Adrenal gland (tissue), 12 donors: Measurements from ENCODE around the gene ITFG2. TPM values are rescaled to one million over a fixed set of nuclear protein-coding genes. Genes with fewer than 3 reads are reported as not detected.

Experiments used
- DNase-seq, 7 donors: peaks; one replicate each; pipeline ENCODE4 v3.0.0-alpha.2; 2019 to 2020
- H3K27ac ChIP-seq, 5 donors: fragments of 200-600 bp; sonication (generic) in 4 of 5; 1 replicate in 3 of 5; 2 replicates in 2 of 5; pipeline versions ENCODE4 v1.5.1 to v1.8.0; 2016 to 2020; ENCODE audit warnings: mild to moderate bottlenecking in 1 of 5
- H3K27me3 ChIP-seq: fragments of 200-600 bp; 2 replicates; pipeline ENCODE4 v1.8.0; 2021
- H3K36me3 ChIP-seq, 2 donors: fragments of 200-600 bp; replicated peaks in 1 of 2; 1 replicate in 1 of 2; 2 replicates in 1 of 2; pipeline versions ENCODE4 v1.5.1 to v1.8.0; 2018 to 2022
- H3K4me1 ChIP-seq, 2 donors: fragments of 200-600 bp; replicated peaks in 1 of 2; 1 replicate in 1 of 2; 2 replicates in 1 of 2; pipeline versions ENCODE4 v1.5.1 to v1.8.0; 2018 to 2021
- H3K4me3 ChIP-seq, 4 donors: fragments of 200-600 bp; sonication (generic) in 3 of 4; one replicate each; pipeline ENCODE4 v1.5.1; 2016 to 2018
- H3K9me3 ChIP-seq, 3 donors: fragments of 200-600 bp; sonication (generic) in 1 of 3; replicated peaks in 1 of 3; 1 replicate in 2 of 3; 2 replicates in 1 of 3; pipeline versions ENCODE4 v1.5.1 to v1.8.0; 2016 to 2021
- CTCF ChIP-seq, 6 experiments: fragments of 450-650 bp in 4 of 6; fragments of 200-600 bp in 2 of 6; sonication (generic) in 1 of 6; IDR thresholded peaks; 1 replicate in 5 of 6; 2 replicates in 1 of 6; pipeline versions ENCODE4 v1.5.1 to v1.8.0; 2016 to 2021; ENCODE audit warnings: antibody characterized with exemption in 6 of 6, mild to moderate bottlenecking in 2 of 6, moderate library complexity in 1 of 6
- POLR2A ChIP-seq, 2 donors: fragments of 450-650 bp; IDR thresholded peaks; one replicate each; pipeline ENCODE4 v1.6.1; 2017; ENCODE audit warnings: antibody characterized with exemption in 2 of 2, mild to moderate bottlenecking in 2 of 2, moderate library complexity in 1 of 2
- whole genome bisulfite sequencing, 4 donors: extraction: QIAGEN DNeasy Blood & Tissue Kit in 2 of 4; methylation state at CpG; one replicate each; pipeline versions ENCODE4 v1.1.5 to v1.1.7; 2013 to 2017; 5-methylcytosine and 5-hydroxymethylcytosine counted together
- intact Hi-C, 2 donors: fragments of 100-400 bp; cut with DNase I; formaldehyde crosslinking; loops; one replicate each; pipeline versions ENCODE4 v1.14.1 to v1.15.0; 2022 to 2023
- polyA plus RNA-seq, 3 donors: library from polyadenylated mRNA; stranded (reverse); fragments of 200-250 nt in 2 of 3; fragments of 350-450 nt in 1 of 3; fragmentation: Illumina TruSeq in 1 of 3; extraction: RNeasy Lipid Tissue Mini Kit (QIAGEN cat#74804) in 1 of 3; gene quantifications; one replicate each; pipeline ENCODE4 v1.2.3, GENCODE V29; 2013 to 2014
- total RNA-seq, 9 donors: library from RNA; depleted of rRNA in 4 of 9; stranded (reverse); fragments of >200 nt in 4 of 9; fragments of 120-200 nt in 1 of 9; fragmentation: NEBNext Ultra II Directional in 1 of 9; extraction: Animal tissue kit (Norgen Biotek cat#: 25700) in 1 of 9; gene quantifications; one replicate each; pipeline versions ENCODE4 v1.1.0 to v1.2.4, GENCODE V29; 2013 to 2023
- donor health status: healthy with polysubstance abuse.
- donor health status: Bipolar disorder and iron deficiency.
- donor health status: DM: yes; HTN: yes; CAD: no.
- donor health status: DM: no; HTN: no; CAD: no.
- donor health status: DM: no; HTN: no; CAD: no.
- donor health status: DM: yes; HTN: yes; CAD: no.

Gene ITFG2
- total and polyA plus RNA-seq, 12 donors = 20.3 to 63.0 (median 32.7) TPM

- Histone ChIP-seq H3K36me3 (peaks cover 0 to 78% of the 10 kb centered on the region in 2 donors), H3K4me1 (peaks cover 15 to 22% of the 10 kb centered on the region in 2 donors), H3K27ac (no peak overlapping the region), H3K9me3 (no peaks in the 10 kb centered on the region), H3K27me3 (no peaks in the 10 kb centered on the region), H3K4me3 (no peak overlapping the region)
- intact Hi-C loops = no loop called here
- TF ChIP-seq POLR2A (IDR thresholded peaks at IDR 0.05) (no peak), CTCF (IDR thresholded peaks at IDR 0.05) (no peak)
- 58 to 74% (median 65%) methylated on average over 11 to 16 of the region's 16 CpGs for WGBS, 4 donors
- peak in 4 of 7 donors; percentile 37 to 50 (median 44) for DNase-seq
Measured at GRCh38 chr12:2801044-2801783, 11.3 kb upstream of the ITFG2 start.

DNA sequence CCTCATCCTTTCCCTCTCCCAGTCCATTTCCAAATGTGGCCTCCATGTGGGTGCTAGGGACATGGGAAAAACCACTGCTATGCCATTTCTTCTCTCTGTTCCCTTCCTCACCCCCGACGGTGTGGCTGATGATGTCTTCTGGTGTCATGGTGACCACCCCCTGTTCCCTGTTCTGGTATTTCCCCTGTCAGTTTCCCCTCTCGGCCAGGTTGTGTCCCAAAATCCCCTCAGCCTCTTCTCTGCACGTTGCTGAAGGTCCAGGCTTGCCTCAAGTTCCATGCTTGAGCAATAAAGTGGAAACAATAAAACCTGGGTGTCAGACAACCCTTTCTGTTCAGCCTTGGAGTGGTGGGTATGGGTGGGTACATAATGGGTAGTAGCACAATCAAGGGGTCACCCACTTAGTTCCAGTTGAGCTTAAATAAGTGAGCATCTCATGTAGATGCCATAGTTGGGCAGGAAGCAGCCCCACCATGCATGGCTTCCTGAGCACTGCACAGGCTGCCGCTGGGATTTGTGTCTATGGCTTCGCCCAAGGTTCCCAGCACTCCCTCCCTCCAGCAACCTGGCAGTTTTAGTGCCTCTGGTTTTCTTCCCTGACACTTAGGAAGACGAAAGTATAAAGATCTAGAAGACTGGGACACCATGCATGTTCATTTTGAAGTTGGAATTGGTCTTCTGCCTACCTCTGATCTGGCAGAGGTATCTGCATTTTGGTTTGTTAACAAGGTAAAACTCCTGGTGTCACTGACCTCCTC lies 8.7 kb upstream of the ITFG2 start:
- H3K9me3 ChIP-seq = no peaks in the 10 kb centered on the region
- intact Hi-C loops = no loop called here
- H3K4me3 ChIP-seq = no peak overlapping the region
- no peak for TF ChIP-seq CTCF (IDR thresholded peaks at IDR 0.05)
- DNase-seq = no peak
- peak overlapping the region in 2 of 5 donors; percentile 18 to 55 for H3K27ac ChIP-seq
- 79 to 82% (median 80%) methylated on average over 7 of the region's 7 CpGs for WGBS, 4 donors
- no peaks in the 10 kb centered on the region for H3K27me3 ChIP-seq
- H3K36me3 ChIP-seq = peaks cover 0 to 64% of the 10 kb centered on the region in 2 donors
- no peaks in the 10 kb centered on the region for H3K4me1 ChIP-seq

GRCh38 chr12:2804393-2805142 lies 7.9 kb upstream of the ITFG2 start:
- intact Hi-C loops = no loop called here
- TF ChIP-seq POLR2A (IDR thresholded peaks at IDR 0.05) (no peak), CTCF (IDR thresholded peaks at IDR 0.05) (no peak)
- Histone ChIP-seq H3K4me3 (no peak overlapping the region), H3K9me3 (no peaks in the 10 kb centered on the region), H3K4me1 (no peaks in the 10 kb centered on the region), H3K27me3 (no peaks in the 10 kb centered on the region), H3K27ac (peak overlapping the region in 2 of 5 donors; percentile 18 to 55), H3K36me3 (peaks cover 0 to 57% of the 10 kb centered on the region in 2 donors)
- peak in 6 of 7 donors; percentile 65 to 81 (median 78) for DNase-seq
- whole genome bisulfite sequencing, 4 donors = 49 to 54% (median 52%) methylated on average over 5 of the region's 5 CpGs

- H3K36me3 ChIP-seq = peaks cover 0 to 51% of the 10 kb centered on the region in 2 donors
- peak overlapping the region in 2 of 5 donors; percentile 18 to 19 for H3K27ac ChIP-seq
- H3K9me3 ChIP-seq = no peaks in the 10 kb centered on the region
- H3K4me1 ChIP-seq = no peaks in the 10 kb centered on the region
- intact Hi-C loops = no loop called here
- no peak for DNase-seq
- no peak overlapping the region for H3K4me3 ChIP-seq
- TF ChIP-seq CTCF (IDR thresholded peaks at IDR 0.05) = no peak
- no peak for TF ChIP-seq POLR2A (IDR thresholded peaks at IDR 0.05)
- 40 to 76% (median 56%) methylated on average over 2 of the region's 2 CpGs for WGBS, 4 donors
- H3K27me3 ChIP-seq = no peaks in the 10 kb centered on the region
Measured at GRCh38 chr12:2805143-2805520, 7.3 kb upstream of the ITFG2 start.
